C4-2B (cell line): ENCODE data around the gene ADGRD1.
"Not testable (repeated sequence)": the region's sequence is repeated elsewhere in the genome, so short reads cannot be mapped to it uniquely, and the experiment has no call there.

Source experiments
- H3K27ac ChIP-seq: fragments of 450-650 bp; 2 replicates; pipeline ENCODE4 v1.5.1; 2017
- ZFX ChIP-seq: fragments of 450-650 bp; IDR thresholded peaks from 2 replicates; pipeline ENCODE4 v1.6.1; 2017
- TF ChIP-seq, protein P1 (sequence below): fragments of 450-650 bp; conservative IDR thresholded peaks from 2 replicates; pipeline ENCODE4 v1.5.1; 2017; ENCODE audit warnings: mild to moderate bottlenecking

ADGRD1 gene

DNA sequence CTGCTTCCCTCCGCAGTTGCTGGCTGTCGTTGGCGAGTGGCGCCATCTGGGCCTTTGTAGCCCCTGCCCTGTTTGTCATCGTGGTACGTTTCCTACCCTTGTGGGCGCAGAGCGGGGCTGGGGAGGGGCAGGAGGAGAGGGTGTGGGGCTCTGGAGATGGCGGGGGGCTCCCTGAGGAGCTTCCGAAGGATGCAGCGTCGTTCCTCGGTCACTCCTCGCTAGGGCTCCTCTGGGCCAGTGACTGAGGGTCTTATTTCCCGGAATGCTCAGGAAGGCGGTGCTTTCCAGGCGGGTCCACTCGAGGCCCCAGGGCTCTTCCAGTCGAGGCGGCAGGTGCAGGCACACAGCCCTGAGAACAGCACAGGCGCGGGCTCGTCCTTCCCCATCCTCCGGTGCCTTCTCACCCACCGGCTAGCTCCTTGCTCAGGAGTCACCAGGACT, 167.1 kb downstream of the ADGRD1 start:
- H3K27ac ChIP-seq: no peak overlapping the region
- no peak for TF ChIP-seq ZFX

DNA sequence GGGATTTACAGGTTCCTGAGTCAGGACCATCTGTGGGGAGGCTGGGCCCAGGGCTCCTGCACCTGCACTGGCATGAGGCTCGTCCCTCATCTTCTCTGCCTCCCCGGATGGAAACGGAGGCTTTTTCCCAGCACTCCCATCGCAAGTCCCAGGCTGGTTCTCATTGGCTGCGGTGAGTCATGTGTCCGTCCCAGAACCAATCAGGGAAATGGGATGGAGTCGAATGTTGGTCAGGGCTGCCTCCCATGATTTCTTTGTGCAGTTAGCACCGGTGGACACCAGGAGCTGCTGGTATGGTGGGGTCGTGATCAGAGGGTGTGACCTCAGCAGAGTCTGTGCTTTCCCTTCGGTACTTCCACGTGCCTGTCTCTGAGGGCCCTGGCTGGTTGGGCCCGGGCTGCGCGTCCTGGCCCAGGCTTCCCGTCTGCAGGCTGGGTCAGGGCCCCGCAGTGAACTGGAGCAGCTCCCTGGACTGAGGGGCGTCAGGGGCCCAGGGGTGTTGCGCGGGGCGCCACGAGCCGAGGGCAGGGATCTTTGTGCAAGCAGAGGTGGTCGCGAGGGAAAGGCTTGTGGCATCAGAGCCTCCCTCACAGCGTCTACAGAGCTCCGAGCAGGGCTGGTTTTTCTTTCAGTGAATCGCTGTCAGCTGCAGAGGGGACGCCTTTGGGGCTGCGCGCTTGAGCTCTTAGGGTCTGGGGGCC, 168.1 kb downstream of the ADGRD1 start:
- TF ChIP-seq, protein P1, sequence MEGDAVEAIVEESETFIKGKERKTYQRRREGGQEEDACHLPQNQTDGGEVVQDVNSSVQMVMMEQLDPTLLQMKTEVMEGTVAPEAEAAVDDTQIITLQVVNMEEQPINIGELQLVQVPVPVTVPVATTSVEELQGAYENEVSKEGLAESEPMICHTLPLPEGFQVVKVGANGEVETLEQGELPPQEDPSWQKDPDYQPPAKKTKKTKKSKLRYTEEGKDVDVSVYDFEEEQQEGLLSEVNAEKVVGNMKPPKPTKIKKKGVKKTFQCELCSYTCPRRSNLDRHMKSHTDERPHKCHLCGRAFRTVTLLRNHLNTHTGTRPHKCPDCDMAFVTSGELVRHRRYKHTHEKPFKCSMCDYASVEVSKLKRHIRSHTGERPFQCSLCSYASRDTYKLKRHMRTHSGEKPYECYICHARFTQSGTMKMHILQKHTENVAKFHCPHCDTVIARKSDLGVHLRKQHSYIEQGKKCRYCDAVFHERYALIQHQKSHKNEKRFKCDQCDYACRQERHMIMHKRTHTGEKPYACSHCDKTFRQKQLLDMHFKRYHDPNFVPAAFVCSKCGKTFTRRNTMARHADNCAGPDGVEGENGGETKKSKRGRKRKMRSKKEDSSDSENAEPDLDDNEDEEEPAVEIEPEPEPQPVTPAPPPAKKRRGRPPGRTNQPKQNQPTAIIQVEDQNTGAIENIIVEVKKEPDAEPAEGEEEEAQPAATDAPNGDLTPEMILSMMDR: no peak
- TF ChIP-seq ZFX: no peak
- H3K27ac ChIP-seq: peak overlapping the region; percentile 43; the same call in 1 of the 2 replicates

DNA sequence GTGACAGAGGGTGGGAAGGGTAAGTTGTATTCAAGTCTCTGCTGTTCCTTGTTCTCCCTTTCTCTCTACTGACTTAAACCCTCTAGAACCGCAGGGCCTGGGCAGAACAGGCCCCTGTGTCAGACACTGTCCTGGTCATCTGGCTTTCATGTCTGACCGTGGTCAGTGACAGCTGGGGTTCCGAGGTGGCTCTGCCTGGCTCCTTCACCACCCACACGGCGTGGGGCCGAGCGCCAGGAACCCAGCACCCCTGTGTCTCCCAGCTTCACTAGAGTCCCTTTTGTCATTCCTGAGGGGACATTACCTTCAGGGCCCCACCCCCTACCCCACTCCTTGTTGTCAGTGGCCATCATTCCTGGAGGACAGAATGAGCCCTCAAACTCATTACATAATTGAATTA, 168.9 kb downstream of the ADGRD1 start:
- TF ChIP-seq, protein P1: no peak
- TF ChIP-seq ZFX: no peak
- peak overlapping the region; percentile 43; the same call in 1 of the 2 replicates for H3K27ac ChIP-seq

DNA sequence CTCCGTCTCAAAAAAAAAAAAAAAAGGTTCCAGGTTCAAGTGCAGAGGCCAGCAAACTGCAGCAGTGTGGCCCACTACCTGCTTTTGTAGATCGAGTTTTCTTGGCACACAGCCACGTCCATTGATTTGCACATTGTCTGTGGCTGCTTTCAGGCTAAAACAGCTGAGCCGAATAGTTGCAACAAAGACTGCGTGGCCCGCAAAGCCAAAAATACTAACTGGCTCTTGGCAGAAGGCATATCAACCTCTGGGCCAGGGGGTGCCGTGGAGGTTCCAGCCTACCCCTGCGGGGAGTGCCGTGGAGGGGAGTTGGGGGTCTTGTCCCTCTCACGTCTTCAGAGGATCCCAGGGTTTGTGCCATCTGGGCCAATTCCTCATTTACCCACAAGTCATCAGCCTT, 170.1 kb downstream of the ADGRD1 start:
- no peak overlapping the region for H3K27ac ChIP-seq
- TF ChIP-seq, protein P1: no peak
- TF ChIP-seq ZFX: no peak

DNA sequence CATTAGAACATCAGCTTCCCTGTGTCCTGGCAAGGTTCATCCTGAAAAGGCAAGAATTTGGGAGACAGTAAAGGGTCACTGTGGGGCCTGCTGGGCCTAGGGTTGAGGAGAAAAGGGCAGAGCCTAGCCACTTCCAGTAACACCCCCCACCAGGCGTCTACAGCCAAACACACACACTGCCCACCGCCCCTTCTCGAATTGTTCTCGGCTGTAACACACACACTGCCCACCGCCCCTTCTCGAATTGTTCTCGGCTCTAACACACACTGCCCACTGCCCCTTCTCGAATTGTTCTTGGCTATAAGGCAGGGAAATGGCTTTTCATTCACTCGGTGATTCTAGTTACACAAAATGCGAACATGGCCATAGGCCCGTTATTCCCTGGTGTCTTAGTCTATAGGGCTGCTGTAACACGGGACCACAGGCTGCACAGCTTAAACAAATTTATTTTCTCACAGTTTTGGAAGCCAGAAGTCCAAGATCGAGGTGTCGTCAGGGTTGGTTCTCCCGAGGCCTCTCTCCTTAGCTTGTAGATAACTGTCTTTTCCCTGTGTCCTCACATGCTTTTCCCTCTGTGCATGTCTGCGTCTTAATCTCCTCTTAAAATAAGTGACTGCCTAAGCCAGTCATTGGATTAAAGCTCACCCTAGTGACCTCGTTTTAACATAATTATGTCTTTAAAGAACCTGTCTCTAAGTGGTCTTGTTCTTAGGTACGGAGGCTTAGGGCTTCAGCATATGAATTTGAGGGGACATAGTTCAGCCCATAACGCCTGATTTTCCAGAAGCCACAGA, 171.0 kb downstream of the ADGRD1 start:
- no peak overlapping the region for H3K27ac ChIP-seq
- TF ChIP-seq, protein P1: no peak
- no peak for TF ChIP-seq ZFX

DNA sequence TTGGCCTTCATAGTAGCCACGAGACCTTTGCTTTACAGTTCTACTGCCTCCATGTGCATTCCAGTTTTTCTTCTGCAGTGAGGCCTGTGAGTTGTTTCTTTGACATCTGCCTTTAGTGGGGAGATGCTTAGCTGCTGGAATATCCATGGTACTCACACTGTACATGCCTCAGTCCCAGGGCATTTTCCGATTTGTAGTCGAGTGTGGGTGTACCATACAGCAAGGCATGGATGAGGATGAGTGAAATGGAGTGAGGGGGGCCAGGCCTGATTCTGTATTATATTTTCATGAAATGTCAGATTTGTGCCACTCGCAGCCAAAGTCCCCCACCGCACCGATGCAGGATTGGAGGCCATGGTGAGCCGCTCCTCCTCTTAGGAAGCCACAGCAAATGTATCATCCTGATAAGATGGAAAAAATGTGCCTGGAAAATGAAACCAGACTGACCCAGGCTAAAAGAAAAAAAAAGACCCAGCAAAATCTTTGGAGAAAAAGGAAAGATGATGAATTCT, 173.0 kb downstream of the ADGRD1 start:
- TF ChIP-seq, protein P1: no peak
- no peak for TF ChIP-seq ZFX
- H3K27ac ChIP-seq: no peak overlapping the region

DNA sequence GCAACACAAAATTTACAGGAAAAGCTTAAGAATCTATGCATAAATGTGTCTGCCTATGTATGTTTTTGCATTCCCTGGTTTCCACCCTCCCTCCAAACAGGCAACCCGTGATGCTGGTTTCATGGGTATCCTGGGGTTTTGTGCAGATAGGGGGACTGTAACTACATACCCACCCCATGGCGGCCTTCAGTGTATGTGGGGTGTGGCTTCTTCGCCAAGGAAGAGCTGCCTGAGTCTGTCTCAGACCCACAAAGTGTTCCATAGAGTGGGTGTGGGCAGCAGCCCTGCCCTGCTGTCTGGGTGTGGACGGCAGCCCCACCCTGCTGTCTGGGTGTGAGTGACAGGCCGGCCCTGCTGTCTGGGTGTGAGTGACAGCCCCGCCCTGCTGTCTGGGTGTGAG, 174.8 kb downstream of the ADGRD1 start:
- TF ChIP-seq, protein P1: no peak
- TF ChIP-seq ZFX: no peak
- H3K27ac ChIP-seq: no peak overlapping the region

DNA sequence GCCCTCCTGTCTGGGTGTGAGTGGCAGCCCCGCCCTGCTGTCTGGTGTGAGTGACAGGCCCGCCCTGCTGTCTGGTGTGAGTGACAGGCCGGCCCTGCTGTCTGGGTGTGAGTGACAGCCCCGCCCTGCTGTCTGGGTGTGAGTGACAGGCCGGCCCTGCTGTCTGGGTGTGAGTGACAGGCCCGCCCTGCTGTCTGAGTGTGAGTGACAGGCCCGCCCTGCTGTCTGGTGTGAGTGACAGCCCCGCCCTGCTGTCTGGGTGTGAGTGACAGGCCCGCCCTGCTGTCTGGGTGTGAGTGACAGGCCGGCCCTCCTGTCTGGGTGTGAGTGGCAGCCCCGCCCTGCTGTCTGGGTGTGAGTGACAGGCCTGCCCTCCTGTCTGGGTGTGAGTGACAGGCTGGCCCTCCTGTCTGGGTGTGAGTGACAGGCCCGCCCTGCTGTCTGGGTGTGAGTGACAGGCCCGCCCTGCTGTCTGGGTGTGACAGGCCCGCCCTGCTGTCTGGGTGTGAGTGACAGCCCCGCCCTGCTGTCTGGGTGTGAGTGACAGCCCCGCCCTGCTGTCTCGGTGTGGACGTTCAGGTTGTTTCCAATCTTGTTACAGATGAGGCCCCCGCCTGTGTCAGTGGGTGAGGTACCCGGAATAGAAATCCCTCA, 175.4 kb downstream of the ADGRD1 start:
- H3K27ac ChIP-seq: not testable (repeated sequence)
